ENCODE results near the gene ARHGAP26.

Gene ARHGAP26

GRCh38 chr5:142748568-142749249 lies 21.5 kb upstream of the ARHGAP26 start:
- DNase-seq (ENCODE audit: low spot score) = peak; percentile 58

GRCh38 chr5:142749321-142749720 lies 20.9 kb upstream of the ARHGAP26 start:
- DNase-seq (ENCODE audit: low spot score) = peak; percentile 27

- DNase-seq (ENCODE audit: low spot score) = no peak
Measured at GRCh38 chr5:142753116-142753631, 17.0 kb upstream of the ARHGAP26 start.

- DNase-seq (ENCODE audit: low spot score) = no peak
Measured at GRCh38 chr5:142754031-142754430, 16.1 kb upstream of the ARHGAP26 start.

- DNase-seq (ENCODE audit: low spot score) = no peak
Measured at GRCh38 chr5:142756576-142756975, 13.6 kb upstream of the ARHGAP26 start.

- DNase-seq (ENCODE audit: low spot score) = no peak
Measured at GRCh38 chr5:142757564-142757963, 12.6 kb upstream of the ARHGAP26 start.

GRCh38 chr5:142758062-142758795 lies 11.9 kb upstream of the ARHGAP26 start:
- no peak for DNase-seq (ENCODE audit: low spot score)

- DNase-seq (ENCODE audit: low spot score) = no peak
Measured at GRCh38 chr5:142758796-142759145, 11.4 kb upstream of the ARHGAP26 start.

- DNase-seq (ENCODE audit: low spot score) = no peak
Measured at GRCh38 chr5:142763701-142764100, 6.5 kb upstream of the ARHGAP26 start.

- no peak for DNase-seq (ENCODE audit: low spot score)
Measured at GRCh38 chr5:142767178-142767577, 3.0 kb upstream of the ARHGAP26 start.

- DNase-seq (ENCODE audit: low spot score) = no peak
Measured at GRCh38 chr5:142767911-142768310, 2.3 kb upstream of the ARHGAP26 start.

- DNase-seq (ENCODE audit: low spot score) = no peak
Measured at GRCh38 chr5:142769251-142769792, 855 bp upstream of the ARHGAP26 start.

- peak; percentile 52 for DNase-seq (ENCODE audit: low spot score)
Measured at GRCh38 chr5:142770650-142771609, 753 bp downstream of the ARHGAP26 start.

- no peak for DNase-seq (ENCODE audit: low spot score)
Measured at GRCh38 chr5:142771666-142772065, 1.5 kb downstream of the ARHGAP26 start.

GRCh38 chr5:142772446-142773293 lies 2.5 kb downstream of the ARHGAP26 start:
- DNase-seq (ENCODE audit: low spot score) = no peak

GRCh38 chr5:142777099-142777498 lies 6.9 kb downstream of the ARHGAP26 start:
- no peak for DNase-seq (ENCODE audit: low spot score)

- no peak for DNase-seq (ENCODE audit: low spot score)
Measured at GRCh38 chr5:142777850-142778249, 7.7 kb downstream of the ARHGAP26 start.

GRCh38 chr5:142779163-142779840 lies 9.1 kb downstream of the ARHGAP26 start:
- DNase-seq (ENCODE audit: low spot score) = no peak

- no peak for DNase-seq (ENCODE audit: low spot score)
Measured at GRCh38 chr5:142780871-142781270, 10.7 kb downstream of the ARHGAP26 start.

- no peak for DNase-seq (ENCODE audit: low spot score)
Measured at GRCh38 chr5:142782976-142783530, 12.9 kb downstream of the ARHGAP26 start.
